Prostate gland (tissue), 2 donors: ENCODE measurements around the gene FBXO5.
"Not testable (repeated sequence)": the region's sequence is repeated elsewhere in the genome, so short reads cannot be mapped to it uniquely, and the experiment has no call there.

Experiments used
- POLR2AphosphoS5 ChIP-seq: sonication (generic); formaldehyde crosslinking; IDR thresholded peaks from one replicate; pipeline ENCODE4 v1.6.1; 2017; ENCODE audit warnings: antibody characterized with exemption
- TF ChIP-seq, protein P1 (sequence below), 4 experiments: fragments of 200-600 bp in 2 of 4; fragments of 450-650 bp in 2 of 4; sonication (generic) in 2 of 4; IDR thresholded peaks; 1 replicate in 3 of 4; 2 replicates in 1 of 4; pipeline ENCODE4 v1.5.1; 2016 to 2019; ENCODE audit warnings: antibody characterized with exemption in 4 of 4, mild to moderate bottlenecking in 2 of 4, moderate library complexity in 2 of 4

DNA sequence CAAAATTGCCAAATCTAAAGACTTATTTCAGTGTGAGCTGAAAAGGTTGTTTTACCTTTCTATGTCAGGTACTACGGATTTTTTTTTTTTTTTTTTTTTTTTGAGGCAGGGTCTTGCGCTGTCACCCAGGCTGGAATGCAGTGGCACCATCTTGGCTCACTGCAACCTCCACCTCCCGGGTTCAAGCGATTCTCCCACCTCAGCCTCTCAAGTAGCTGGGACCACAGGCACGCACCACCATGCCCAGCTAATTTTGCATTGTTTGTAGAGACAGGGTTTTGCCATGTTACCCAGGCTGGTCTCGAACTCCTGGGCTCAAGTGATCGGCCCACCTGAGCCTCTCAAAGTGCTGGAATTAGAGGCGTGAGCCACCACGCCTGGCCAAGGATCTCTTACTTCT is 17.9 kb upstream of the FBXO5 start:
- TF ChIP-seq, protein P1, sequence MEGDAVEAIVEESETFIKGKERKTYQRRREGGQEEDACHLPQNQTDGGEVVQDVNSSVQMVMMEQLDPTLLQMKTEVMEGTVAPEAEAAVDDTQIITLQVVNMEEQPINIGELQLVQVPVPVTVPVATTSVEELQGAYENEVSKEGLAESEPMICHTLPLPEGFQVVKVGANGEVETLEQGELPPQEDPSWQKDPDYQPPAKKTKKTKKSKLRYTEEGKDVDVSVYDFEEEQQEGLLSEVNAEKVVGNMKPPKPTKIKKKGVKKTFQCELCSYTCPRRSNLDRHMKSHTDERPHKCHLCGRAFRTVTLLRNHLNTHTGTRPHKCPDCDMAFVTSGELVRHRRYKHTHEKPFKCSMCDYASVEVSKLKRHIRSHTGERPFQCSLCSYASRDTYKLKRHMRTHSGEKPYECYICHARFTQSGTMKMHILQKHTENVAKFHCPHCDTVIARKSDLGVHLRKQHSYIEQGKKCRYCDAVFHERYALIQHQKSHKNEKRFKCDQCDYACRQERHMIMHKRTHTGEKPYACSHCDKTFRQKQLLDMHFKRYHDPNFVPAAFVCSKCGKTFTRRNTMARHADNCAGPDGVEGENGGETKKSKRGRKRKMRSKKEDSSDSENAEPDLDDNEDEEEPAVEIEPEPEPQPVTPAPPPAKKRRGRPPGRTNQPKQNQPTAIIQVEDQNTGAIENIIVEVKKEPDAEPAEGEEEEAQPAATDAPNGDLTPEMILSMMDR (IDR thresholded peaks at IDR 0.05) = not testable (repeated sequence)
- TF ChIP-seq POLR2AphosphoS5 = not testable (repeated sequence)
